Effector memory CD4-positive, alpha-beta T cell (primary cell): ENCODE results near the gene PRKAB2.
A peak's percentile ranks its signal among the peaks of the same experiment; 100 is the strongest.
"Not testable (repeated sequence)": the region's sequence is repeated elsewhere in the genome, so short reads cannot be mapped to it uniquely, and the experiment has no call there.

Experiments used
- DNase-seq, 3 donors: peaks; one replicate each; pipeline ENCODE4 v3.0.0-alpha.2; 2020
- H3K27ac ChIP-seq: 2 replicates; pipeline ENCODE4 v1.7.0; 2013; ENCODE audit warnings: mild to moderate bottlenecking, low read length, moderate library complexity; ENCODE audit not compliant: insufficient read depth, poor library complexity, severe bottlenecking
- H3K27me3 ChIP-seq: replicated peaks from 2 replicates; pipeline ENCODE4 v1.7.0; 2013; ENCODE audit warnings: mild to moderate bottlenecking, low read length; ENCODE audit not compliant: insufficient read depth, control insufficient read depth, poor library complexity, severe bottlenecking
- H3K36me3 ChIP-seq: 2 replicates; pipeline ENCODE4 v1.7.0; 2013; ENCODE audit warnings: mild to moderate bottlenecking, low read length, moderate library complexity; ENCODE audit not compliant: control insufficient read depth, insufficient read depth
- H3K4me1 ChIP-seq: 2 replicates; pipeline ENCODE4 v1.7.0; 2013; ENCODE audit warnings: low read length, mild to moderate bottlenecking; ENCODE audit not compliant: control insufficient read depth, insufficient read depth, poor library complexity, severe bottlenecking
- H3K4me3 ChIP-seq: 2 replicates; pipeline ENCODE4 v1.7.0; 2013; ENCODE audit warnings: low read length, low read depth, mild to moderate bottlenecking; ENCODE audit not compliant: insufficient read depth, poor library complexity, severe bottlenecking
- H3K9me3 ChIP-seq: 2 replicates; pipeline ENCODE4 v1.7.0; 2013; ENCODE audit warnings: mild to moderate bottlenecking, low read length, moderate library complexity; ENCODE audit not compliant: control insufficient read depth

The PRKAB2 gene

DNA sequence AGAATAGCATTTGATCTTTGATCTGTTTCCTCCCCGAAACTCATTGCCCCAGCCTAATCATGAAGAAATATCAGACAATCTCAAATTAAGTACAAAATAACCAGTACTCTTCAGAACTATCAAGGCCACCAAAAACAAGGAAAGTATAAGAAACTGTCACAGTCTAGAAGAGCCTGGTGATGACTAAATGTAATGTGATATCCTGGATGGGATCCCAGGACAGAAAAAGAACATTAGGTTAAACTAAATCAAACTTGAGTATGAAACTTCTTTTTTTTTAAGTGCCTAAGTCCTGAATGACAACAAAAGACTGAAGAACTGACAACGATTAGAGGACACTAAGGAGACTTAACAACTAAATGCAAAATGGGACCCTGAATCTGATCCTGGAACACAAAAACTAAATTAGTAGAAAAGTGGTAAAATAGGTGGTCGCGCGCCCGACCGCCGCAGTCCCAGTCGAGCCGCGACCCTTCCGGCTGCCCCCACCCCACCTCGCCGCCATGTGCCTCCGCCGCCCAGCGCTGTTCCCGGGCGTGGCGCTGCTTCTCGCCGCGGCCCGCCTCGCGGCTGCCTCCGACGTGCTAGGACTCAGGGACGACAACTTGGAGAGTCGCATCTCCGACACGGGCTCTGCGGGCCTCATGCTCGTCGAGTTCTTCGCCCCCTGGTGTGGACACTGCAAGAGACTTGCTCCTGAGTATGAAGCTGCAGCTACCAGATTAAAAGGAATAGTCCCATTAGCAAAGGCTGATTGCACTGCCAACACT, 5.5 kb upstream of the PRKAB2 start:
- DNase-seq = no peak
- Histone ChIP-seq H3K27me3 (no peaks in the 10 kb centered on the region), H3K4me1 (no peaks in the 10 kb centered on the region), H3K27ac (no peak overlapping the region), H3K9me3 (no peaks in the 10 kb centered on the region), H3K36me3 (no peaks in the 10 kb centered on the region), H3K4me3 (no peak overlapping the region)

DNA sequence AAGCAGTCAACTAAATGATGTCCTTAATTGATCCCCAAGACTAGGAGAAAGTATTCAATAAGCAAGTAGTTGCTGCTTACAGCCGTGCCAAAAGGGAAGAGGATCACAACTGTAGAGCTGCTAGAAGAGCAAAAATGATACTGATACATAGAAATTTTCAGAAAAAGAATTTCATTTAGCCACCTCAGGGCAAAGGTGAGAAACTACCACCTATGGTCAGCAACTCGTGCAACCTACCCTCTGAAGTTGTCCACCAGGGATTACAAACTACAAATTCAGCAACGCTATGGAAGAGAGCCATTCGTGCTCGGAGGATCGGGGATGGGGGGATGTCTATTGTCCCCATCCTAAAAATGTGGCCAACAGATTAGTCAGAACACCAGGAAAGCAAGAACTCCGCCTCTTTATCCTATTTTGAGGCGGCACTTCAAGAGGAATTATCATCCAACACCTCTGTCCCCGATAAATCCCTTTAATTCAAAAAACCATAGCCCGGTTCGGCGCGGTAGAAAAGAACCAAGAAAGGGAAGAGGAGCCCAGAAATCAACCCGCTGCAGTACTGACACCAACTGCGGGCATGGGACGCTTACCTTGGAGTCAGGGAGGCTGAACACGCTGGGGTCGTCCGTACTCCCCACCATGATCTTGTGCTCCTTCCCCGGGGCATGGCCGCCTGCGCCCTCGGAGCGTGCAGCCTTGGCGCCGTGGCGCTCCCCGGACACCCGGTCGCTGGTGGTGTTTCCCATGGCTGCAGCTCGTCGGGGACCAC, 687 bp downstream of the PRKAB2 start:
- Histone ChIP-seq H3K27ac (peak overlapping the region; percentile 74), H3K27me3 (no peaks in the 10 kb centered on the region), H3K36me3 (peaks cover 3% of the 10 kb centered on the region), H3K4me3 (peak overlapping the region; percentile 83), H3K9me3 (no peaks in the 10 kb centered on the region), H3K4me1 (peaks cover 9% of the 10 kb centered on the region)
- DNase-seq = no peak

DNA sequence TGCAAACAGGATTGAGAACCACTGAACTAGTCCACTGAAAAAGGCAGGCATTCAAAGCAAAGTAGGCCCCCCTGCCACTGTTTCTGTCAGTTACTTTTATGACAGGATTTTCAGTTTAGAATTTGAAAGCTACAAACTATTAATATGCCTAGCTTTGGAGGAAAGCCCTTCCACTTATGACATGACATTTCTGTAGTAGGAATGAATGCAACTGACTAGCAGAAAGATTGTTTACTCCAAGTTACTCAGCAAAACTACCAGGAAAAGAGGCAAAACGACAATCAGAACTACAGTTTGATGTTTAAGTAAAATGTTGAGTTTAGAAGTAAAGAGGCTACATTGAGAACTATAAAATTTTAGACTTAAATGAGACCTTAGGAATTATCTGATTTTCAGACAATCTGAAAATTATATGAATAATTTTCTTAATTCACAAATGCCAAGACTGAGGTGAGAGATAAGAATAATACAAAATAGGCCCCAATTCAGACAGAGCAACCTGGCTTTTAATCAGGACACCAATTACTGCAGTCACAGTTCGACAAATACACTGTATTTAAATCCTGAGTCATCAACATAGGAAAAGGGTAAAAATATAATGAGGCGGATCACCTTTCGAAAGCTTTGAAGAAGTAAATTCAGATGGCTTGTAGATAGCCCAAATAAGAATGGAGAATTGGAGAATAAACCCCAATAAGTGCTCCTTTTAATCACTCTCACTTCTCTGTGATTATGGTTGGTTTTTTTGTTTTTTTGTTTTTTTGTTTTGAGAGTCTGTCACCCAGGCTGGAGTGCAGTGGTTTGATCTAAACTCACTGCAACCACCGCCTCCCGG, 2.2 kb downstream of the PRKAB2 start:
- Histone ChIP-seq H3K36me3 (peaks cover 5% of the 10 kb centered on the region), H3K4me1 (peaks cover 9% of the 10 kb centered on the region), H3K27ac (no peak overlapping the region), H3K9me3 (no peaks in the 10 kb centered on the region), H3K27me3 (no peaks in the 10 kb centered on the region), H3K4me3 (no peak overlapping the region)
- no peak for DNase-seq

DNA sequence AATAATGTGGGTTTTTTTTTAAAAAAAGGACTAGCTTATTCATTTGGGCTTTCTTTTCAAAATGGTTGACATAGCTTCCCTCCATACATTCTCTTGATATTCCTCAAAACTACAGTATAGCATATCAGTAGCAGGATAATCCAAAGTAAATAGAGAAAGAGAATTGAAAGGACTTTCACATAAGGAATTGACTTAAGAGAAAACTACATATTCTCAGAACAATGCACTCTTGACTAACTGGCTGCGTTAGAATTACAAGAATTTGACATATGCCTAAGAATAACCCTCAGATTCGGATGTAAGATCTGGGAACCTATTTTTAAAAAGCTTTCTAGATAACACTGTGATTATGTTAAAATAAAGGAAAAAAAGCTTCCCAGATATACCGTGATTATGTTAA, 3.1 kb downstream of the PRKAB2 start:
- peaks cover 9% of the 10 kb centered on the region for H3K4me1 ChIP-seq
- H3K4me3 ChIP-seq = no peak overlapping the region
- peaks cover 5% of the 10 kb centered on the region for H3K36me3 ChIP-seq
- DNase-seq = no peak
- H3K27me3 ChIP-seq = no peaks in the 10 kb centered on the region
- H3K27ac ChIP-seq = no peak overlapping the region
- no peaks in the 10 kb centered on the region for H3K9me3 ChIP-seq

DNA sequence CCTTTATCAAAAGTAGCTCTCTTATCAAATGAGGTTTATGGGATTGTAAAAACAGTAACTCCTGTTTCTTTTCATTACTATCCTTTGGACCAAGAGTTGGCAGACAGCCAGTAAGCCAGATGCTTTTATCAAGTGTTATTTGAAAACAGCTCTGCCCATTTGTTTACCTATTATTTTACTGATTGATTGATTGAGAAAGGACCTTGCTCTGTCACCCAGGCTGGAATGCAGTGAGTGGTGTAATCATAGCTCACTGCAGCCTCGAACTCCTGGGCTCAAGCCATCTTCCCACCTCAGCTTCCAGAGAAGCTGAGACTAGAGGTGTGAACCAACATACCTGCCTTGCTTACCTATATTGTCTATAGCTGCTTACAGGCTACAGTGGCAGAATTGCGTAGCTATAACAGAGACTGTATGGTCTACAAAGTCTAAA, 3.6 kb downstream of the PRKAB2 start:
- no peak overlapping the region for H3K27ac ChIP-seq
- H3K27me3 ChIP-seq = no peaks in the 10 kb centered on the region
- H3K4me1 ChIP-seq = peaks cover 9% of the 10 kb centered on the region
- H3K36me3 ChIP-seq = peaks cover 5% of the 10 kb centered on the region
- DNase-seq = no peak
- H3K4me3 ChIP-seq = no peak overlapping the region
- no peaks in the 10 kb centered on the region for H3K9me3 ChIP-seq

DNA sequence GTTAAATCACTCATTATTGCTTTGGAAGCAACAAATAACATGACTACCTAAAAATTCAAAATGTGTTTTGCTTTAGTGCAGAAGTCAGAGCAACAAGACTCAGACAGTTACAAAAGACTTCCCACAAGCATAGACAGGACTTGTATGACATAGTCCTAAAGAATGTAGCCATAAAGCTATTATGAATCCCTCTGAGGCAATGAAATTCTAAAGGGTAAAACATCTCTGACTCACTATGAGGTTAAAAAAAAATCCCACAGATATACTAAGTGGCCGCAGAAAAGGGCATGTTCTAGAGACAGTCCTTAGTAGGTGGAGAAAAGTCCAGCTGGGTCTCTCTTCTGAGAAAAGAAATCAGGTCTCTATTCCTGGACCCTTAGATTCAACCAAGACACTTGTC, 4.9 kb downstream of the PRKAB2 start:
- H3K4me3 ChIP-seq = no peak overlapping the region
- no peaks in the 10 kb centered on the region for H3K9me3 ChIP-seq
- no peak for DNase-seq
- no peak overlapping the region for H3K27ac ChIP-seq
- peaks cover 9% of the 10 kb centered on the region for H3K4me1 ChIP-seq
- peaks cover 8% of the 10 kb centered on the region for H3K36me3 ChIP-seq
- H3K27me3 ChIP-seq = no peaks in the 10 kb centered on the region

DNA sequence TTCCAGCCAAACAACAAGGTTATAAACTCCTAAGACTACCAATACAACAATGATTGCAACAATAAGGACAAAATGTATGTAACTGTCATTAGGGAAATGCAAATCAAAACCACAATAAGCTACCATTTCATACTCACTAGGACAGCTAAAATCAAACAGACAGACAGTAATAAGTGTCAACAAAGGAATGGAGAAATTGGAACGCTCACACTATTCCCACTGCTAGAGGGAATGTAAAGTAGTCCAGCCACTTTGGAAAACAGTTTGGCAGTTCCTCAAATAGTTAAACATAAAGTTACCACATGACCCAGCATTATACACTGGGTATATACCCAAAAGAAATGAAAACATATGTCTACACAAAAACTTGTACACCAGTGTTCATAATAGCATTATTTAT, 9.3 kb downstream of the PRKAB2 start:
- DNase-seq = no peak
- Histone ChIP-seq H3K4me1 (no peaks in the 10 kb centered on the region), H3K27ac (no peak overlapping the region), H3K4me3 (no peak overlapping the region), H3K36me3 (peaks cover 44% of the 10 kb centered on the region), H3K9me3 (no peaks in the 10 kb centered on the region), H3K27me3 (no peaks in the 10 kb centered on the region)

DNA sequence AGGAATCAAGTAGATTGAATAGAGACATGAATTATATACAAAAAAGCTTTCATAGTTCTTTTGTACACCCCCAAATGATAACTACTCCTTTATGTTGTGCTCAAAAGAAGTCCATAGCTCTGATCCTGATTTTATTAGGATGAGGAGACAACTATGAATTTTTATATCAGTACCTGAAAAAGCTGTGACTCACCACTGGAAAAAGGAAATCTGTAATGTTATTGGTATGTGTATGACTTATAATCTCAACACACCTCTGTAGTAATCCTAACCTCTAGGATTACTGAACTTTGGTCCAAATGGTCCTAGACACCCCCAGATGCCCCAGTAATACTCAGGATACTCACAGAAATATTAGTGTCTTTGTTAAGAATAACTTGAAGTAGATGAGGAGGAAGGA, 10.2 kb downstream of the PRKAB2 start:
- no peaks in the 10 kb centered on the region for H3K9me3 ChIP-seq
- H3K27me3 ChIP-seq = no peaks in the 10 kb centered on the region
- no peaks in the 10 kb centered on the region for H3K4me1 ChIP-seq
- peaks cover 44% of the 10 kb centered on the region for H3K36me3 ChIP-seq
- H3K27ac ChIP-seq = no peak overlapping the region
- no peak overlapping the region for H3K4me3 ChIP-seq
- no peak for DNase-seq

DNA sequence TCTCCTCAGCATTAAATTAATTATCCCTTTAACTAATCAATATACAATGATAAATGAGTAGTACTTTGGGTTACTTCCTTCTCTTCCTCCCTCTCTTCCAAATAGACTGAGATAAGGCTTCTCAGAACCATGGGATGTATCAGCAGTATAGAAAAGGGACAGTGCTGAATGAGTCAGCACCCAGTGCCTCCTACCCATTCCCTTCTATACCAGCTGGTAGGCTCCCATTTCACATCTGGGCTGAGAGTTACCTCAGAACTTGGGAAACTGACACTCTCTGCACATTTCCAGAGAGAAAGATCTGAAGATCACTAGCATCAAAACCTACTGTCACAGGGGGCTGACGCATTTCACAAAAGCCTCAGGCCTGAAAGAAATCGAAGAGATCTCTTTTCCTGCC, 15.2 kb downstream of the PRKAB2 start:
- H3K36me3 ChIP-seq = peaks cover 33% of the 10 kb centered on the region
- H3K9me3 ChIP-seq, H3K4me1 ChIP-seq, DNase-seq, H3K4me3 ChIP-seq, H3K27me3 ChIP-seq, H3K27ac ChIP-seq: not testable (repeated sequence)
